MG63 (cell line): Measurements from ENCODE around the gene PLAAT2. TPM values are rescaled to one million over a fixed set of nuclear protein-coding genes. Genes with fewer than 3 reads are reported as not detected.
"Not testable (repeated sequence)": the region's sequence is repeated elsewhere in the genome, so short reads cannot be mapped to it uniquely, and the experiment has no call there.

ENCODE experiments used
- DNase-seq: peaks from one replicate; pipeline ENCODE4 v3.0.0-alpha.2; 2020
- H3K27me3 ChIP-seq: fragments of 250-450 bp; sonication (Bioruptor Pico); 2 replicates; pipeline ENCODE4 v1.5.1; 2020; ENCODE audit warnings: mild to moderate bottlenecking, moderate library complexity
- H3K36me3 ChIP-seq: fragments of 250-450 bp; sonication (Bioruptor Pico); 2 replicates; pipeline ENCODE4 v1.5.1; 2020; ENCODE audit warnings: mild to moderate bottlenecking, moderate library complexity
- H3K4me3 ChIP-seq: fragments of 250-450 bp; sonication (Bioruptor Pico); 2 replicates; pipeline ENCODE4 v1.5.1; 2020; ENCODE audit warnings: mild to moderate bottlenecking, moderate library complexity
- H3K9me3 ChIP-seq: fragments of 250-450 bp; sonication (Bioruptor Pico); 2 replicates; pipeline ENCODE4 v1.5.1; 2020; ENCODE audit warnings: mild to moderate bottlenecking, moderate library complexity
- total RNA-seq: library from RNA; depleted of rRNA; stranded (reverse); fragments of >200 nt; shearing (Covaris generic); gene quantifications from 2 replicates; pipeline ENCODE4 v1.2.3, GENCODE V29; 2014; ENCODE audit warnings: low replicate concordance

The PLAAT2 gene
- total RNA-seq, 1 experiment from 2014 or later: not detected

DNA sequence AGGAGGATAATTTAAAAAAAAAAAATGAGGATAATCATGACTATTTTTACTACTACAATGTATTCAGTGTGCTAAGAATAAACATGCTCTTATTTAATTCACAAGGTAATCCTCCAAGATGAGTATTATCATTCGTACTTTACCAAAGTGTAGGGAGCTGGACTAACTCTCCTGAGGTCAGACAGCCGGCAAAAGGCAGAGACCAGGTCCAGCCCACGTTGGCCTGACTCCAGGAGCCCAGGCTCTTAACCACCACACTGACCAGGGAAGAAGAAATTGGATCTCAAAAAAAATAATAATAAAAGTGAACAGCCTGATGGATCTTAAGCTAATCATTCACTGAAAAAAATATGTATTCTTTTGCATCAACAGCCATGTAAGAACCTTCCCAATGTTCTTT is 25.8 kb upstream of the PLAAT2 start:
- no peaks in the 10 kb centered on the region for H3K36me3 ChIP-seq

GRCh38 chr11:63586451-63587166 is 23.4 kb upstream of the PLAAT2 start:
- Histone ChIP-seq H3K9me3 (no peaks in the 10 kb centered on the region; the same call in 1 of the 2 replicates), H3K27me3 (no peaks in the 10 kb centered on the region)
- no peak for DNase-seq

More for the DNA sequence above, 25.8 kb upstream of the PLAAT2 start:
- Histone ChIP-seq H3K9me3 (no peaks in the 10 kb centered on the region), H3K4me3 (no peak overlapping the region), H3K27me3 (no peaks in the 10 kb centered on the region)
- no peak for DNase-seq

DNA sequence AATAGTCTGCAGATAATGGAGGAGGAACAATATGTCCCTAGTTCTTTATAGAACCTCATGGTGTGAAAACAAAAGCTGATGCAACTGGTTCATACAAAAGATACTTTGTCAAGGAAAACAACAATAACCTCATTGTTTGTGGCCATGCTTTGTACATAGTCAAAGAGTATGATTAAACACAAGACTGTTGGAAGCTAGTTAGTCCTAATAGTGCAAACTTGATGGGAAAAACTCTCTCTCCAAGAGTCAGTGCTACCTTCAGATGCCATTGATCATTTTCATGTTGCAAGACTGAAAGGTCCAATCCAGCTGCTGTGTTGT is 20.1 kb upstream of the PLAAT2 start:
- no peak for DNase-seq
- Histone ChIP-seq H3K4me3 (no peak overlapping the region), H3K27me3 (no peaks in the 10 kb centered on the region), H3K36me3 (no peaks in the 10 kb centered on the region), H3K9me3 (no peaks in the 10 kb centered on the region; the same call in none of the 2 replicates)

More at GRCh38 chr11:63586451-63587166, 23.4 kb upstream of the PLAAT2 start:
- H3K36me3 ChIP-seq: no peaks in the 10 kb centered on the region
- H3K4me3 ChIP-seq: no peak overlapping the region

GRCh38 chr11:63581224-63581623 is 18.0 kb upstream of the PLAAT2 start:
- DNase-seq, H3K27me3 ChIP-seq, H3K36me3 ChIP-seq, H3K4me3 ChIP-seq, H3K9me3 ChIP-seq: not testable (repeated sequence)

DNA sequence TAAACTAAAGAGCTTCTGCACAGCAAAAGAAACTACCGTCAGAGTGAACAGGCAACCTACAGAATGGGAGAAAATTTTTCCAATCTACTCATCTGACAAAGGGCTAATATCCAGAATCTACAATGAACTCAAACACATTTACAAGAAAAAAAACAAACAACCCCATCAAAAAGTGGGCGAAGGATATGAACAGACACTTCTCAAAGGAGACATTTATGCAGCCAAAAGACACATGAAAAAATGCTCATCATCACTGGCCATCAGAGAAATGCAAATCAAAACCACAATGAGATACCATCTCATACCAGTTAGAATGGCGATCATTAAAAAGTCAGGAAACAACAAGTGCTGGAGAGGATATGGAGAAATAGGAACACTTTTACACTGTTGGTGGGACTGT is 15.7 kb upstream of the PLAAT2 start:
- not testable (repeated sequence) for H3K4me3 ChIP-seq, H3K27me3 ChIP-seq, H3K36me3 ChIP-seq, DNase-seq, H3K9me3 ChIP-seq

DNA sequence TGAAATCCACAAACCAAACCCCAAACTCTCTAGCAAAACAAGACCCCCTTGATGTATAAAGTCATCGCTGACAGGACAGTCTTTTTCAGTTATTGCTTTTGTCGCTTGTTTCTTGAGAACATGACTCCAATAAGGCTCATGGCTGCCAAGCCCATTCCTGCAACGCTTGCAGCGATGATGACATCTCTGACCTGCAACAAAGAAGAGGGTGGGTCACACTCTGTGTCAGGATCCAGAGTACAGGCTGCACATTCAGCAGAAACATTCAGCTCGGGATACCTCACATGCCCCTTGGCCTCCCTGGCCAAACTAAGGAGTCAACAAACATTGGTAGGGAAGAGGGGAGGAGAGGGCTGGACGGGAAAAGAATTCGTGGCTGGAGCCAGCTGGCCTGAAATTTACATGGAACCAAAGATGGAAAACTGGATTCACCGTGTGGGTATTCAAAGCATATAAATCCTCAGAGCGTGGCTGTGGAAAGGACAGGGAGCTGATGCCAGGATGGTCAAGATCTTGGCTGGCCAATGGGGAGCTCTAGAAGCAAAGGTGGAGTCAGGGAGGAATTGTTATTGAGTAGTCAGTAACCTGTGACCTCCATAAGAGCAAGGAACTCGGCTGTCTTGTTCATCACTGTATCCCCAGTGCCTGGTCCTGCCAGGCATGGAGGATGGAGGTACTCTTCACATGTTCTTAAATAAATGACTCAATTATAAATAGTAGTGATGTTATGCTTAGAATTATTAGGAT is 11.8 kb upstream of the PLAAT2 start:
- no peaks in the 10 kb centered on the region for H3K27me3 ChIP-seq
- H3K36me3 ChIP-seq: no peaks in the 10 kb centered on the region; the same call in 1 of the 2 replicates
- peak; percentile 16 for DNase-seq
- peak overlapping the region; percentile 23 for H3K4me3 ChIP-seq
- no peaks in the 10 kb centered on the region; the same call in 1 of the 2 replicates for H3K9me3 ChIP-seq

DNA sequence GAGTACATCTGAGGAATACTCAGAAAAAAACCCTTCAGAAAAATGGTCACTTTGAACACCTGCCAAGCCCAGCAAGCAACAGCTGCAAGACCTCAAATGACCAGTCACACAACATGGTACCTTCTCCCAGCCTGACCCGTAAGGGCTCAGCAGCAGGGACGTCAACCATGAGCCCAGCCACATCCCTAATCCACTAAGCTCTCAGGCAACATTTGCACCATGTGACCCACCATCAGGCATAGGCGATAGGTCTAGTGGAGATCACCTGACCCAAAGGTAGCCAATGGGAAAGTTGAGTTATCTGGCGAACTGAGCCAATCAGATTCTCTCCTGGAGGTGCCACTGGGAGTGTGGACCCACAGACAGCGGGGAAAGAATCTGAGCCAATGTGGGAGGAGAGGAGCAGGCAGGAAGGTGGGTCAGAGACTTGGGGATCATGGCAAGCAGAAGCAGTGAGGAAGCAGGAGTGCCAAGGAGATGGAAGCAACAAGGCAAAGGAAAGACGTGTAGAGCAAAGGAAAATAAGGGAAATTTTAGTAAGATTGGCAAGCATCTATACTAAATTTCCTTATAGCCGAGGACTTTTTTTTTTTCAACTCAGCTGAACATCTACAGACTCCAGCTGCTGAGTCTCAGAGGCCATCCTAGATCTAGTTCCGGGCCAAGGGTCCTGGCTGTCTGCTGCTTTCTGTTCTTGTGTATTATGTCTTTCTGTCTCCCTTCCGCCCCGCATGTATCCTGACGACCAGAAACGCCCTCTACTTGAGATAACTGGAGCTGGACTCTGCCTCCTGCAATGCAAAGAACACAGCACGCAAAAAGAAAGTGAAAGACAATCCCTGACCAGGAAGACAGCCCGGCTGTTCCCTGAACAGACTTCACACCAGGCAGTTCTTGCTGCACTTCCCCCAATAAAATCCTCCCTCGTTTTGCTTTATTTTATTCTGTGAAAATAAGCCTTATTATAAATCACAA is 11.0 kb upstream of the PLAAT2 start:
- peak; percentile 68 for DNase-seq
- Histone ChIP-seq H3K36me3 (no peaks in the 10 kb centered on the region; the same call in 1 of the 2 replicates), H3K9me3 (no peaks in the 10 kb centered on the region), H3K27me3 (no peaks in the 10 kb centered on the region), H3K4me3 (peak overlapping the region; percentile 23)

DNA sequence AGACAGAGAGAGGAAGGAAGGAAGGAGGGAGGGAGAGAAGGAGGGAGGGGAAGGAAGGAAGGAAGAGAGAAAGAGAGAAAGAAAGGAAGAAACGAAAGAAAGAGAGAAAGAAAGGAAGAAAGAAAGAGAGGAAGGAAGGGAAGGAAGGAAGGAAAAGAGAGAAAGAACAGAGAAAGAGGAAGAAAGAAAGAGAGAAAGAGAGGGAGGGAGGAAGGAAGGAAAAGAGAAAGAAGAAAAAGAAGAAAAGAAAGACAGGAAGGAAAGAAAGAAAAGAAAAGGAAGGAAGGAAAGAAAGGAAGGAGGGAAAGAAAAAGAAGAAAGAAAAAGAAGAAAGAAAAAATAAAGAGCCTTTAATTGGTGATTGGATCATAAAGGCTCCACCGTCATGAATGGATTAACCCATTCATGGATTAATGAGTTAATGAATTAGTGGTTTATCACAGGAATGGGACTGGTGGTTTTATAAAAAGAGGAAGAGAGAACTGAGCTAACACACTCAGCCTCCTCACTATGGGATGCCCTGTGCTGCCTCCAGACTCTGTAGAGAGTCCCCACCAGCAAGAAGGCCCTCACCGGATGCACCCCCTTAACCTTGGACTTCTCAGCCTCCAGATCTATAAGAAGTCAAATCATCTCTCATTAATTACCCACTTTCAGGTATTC is 9.0 kb upstream of the PLAAT2 start:
- no peaks in the 10 kb centered on the region for H3K27me3 ChIP-seq
- no peaks in the 10 kb centered on the region; the same call in 1 of the 2 replicates for H3K36me3 ChIP-seq
- 0 out of 2 replicates have a peak, but pooled peaks cover 2% of the 10 kb centered on the region for H3K9me3 ChIP-seq
- no peak for DNase-seq
- H3K4me3 ChIP-seq: no peak overlapping the region

- no peaks in the 10 kb centered on the region; the same call in 1 of the 2 replicates for H3K36me3 ChIP-seq
- H3K4me3 ChIP-seq: no peak overlapping the region
- H3K27me3 ChIP-seq: no peaks in the 10 kb centered on the region
- no peak for DNase-seq
- 0 out of 2 replicates have a peak, but pooled peaks cover 2% of the 10 kb centered on the region for H3K9me3 ChIP-seq
Observed at GRCh38 chr11:63569570-63569969, 6.4 kb upstream of the PLAAT2 start.

DNA sequence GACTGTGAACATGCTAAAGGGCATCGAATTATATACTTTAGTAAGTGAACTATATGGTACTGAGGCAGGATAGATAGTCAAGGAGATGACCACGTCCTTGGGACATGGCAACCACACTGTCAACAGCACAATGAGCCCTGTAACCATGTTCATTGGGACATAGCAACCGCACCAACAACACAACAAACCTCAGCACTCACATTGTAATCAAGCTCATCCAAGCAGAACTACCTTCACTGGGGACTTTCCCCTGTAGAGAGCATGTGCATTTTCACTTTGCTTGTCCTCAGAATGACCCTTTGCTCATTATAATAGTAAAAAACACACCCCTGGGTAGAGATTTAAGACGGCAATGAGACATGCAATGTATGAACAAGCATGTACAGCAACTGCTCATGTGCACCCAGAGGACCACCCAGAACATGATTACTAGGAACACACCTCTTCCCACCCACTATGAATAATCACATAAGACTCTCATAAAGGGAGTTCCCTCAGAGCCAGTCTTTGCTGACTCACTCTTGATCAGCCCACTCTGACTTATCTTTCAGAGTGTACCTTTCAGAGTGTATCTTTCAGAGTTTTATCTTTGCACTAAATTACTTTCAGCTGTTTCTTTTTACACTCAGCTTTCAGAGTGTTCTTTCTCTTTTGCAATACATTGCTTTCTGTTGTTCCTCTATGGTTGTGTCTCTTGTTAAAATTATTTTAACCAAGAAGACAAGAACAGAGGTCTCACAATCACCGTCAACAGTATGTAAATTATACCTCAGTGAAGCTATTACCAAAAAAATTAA is 4.1 kb upstream of the PLAAT2 start:
- no peaks in the 10 kb centered on the region for H3K27me3 ChIP-seq
- peak; percentile 53 for DNase-seq
- H3K36me3 ChIP-seq: no peaks in the 10 kb centered on the region
- H3K4me3 ChIP-seq: no peak overlapping the region
- 0 out of 2 replicates have a peak, but pooled peaks cover 2% of the 10 kb centered on the region for H3K9me3 ChIP-seq

DNA sequence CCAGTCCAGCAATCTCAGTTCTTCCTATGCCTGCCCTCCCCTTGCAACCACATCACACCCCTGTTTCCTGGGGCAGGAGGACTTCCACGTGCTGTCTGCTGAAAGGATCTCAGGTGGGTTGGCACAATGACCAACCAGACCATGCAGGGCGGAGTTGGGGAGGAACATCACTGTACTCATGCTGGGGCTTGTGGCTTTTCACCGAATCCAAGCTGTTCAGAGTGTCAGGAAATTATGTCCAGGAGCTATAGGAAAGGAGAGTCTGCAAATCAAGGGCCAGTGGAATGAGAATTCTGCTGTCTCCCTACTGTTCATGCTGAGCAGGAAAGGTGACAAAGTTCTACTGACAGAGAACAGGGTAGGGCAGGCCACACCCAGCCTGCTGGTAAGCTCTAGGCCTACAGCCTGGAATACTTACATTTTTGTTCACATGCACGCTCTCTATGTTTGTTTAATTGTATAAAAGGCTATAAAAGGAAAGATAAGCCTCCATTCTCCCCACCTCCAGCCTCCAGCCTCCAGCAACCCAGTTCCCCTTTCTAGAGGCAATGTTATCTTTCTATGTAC is 1.7 kb upstream of the PLAAT2 start:
- 0 out of 2 replicates have a peak, but pooled peaks cover 2% of the 10 kb centered on the region for H3K9me3 ChIP-seq
- no peaks in the 10 kb centered on the region for H3K36me3 ChIP-seq
- DNase-seq: peak; percentile 41
- no peak overlapping the region for H3K4me3 ChIP-seq
- H3K27me3 ChIP-seq: no peaks in the 10 kb centered on the region

DNA sequence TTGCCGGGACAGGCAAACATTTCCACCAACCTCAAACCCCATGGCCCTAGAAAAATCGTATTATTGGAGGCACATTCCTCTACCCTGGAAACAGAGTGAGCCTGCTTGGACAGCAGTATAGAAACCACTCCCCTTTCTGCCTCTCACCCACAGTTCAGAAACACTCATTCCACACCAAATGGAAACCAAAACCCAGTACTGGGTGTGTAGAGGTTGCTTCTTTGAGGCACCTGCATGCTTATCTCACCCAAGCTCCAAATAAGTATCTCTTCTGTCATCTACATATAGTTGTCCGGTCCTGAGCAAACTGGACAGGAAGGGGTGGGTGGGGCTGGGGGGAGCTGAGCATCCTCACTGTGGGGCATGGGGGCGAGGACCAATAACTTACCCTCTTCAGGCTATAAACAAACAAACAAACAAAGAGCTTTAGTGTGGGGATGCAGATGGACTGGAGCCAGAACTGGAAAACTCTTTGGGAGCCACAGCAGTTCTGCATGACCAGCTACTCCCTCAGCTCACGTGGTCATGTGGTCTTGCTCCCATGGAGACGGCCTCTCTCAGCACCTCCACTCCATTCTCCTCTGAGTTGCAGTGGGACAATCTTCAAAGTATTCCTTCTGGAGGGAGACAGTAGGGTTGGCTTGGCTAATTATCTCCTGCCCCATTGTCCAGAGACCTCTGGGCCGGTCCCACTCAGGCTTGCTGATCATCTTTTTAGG is 1.0 kb upstream of the PLAAT2 start:
- no peaks in the 10 kb centered on the region for H3K27me3 ChIP-seq
- 0 out of 2 replicates have a peak, but pooled peaks cover 2% of the 10 kb centered on the region for H3K9me3 ChIP-seq
- no peak for DNase-seq
- no peak overlapping the region for H3K4me3 ChIP-seq
- no peaks in the 10 kb centered on the region for H3K36me3 ChIP-seq

DNA sequence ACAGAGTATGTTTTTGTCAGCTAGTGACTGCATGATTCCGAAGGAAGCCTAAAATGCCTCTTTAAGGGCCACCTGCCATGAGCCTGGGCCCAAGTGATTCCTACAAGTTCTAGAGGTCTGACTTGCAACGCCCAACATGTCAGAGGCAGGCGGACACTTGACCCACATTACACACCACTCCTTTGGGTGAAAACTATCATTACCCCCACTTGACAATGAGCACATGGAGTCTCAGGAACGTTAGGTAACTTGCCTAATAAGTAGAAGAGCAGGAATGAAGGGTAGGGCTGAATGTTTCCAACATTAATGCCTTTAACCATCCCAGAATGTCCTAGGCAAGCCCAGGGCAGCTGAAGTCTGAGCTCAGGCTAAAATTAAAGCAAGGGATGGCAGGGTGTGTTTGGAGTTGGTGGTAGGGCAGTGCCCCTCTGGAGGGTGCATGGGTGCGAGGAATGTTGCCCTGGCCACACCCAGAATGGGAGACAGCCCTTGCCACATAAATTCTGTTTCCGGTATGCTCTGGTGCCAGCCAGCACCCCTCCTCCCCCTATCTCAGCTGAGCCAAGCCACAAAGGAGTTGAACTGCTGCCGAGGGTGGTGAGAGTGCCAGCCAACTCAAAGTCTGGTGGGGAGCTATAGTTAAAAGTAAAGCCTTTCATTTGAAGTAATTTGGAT is 2.5 kb downstream of the PLAAT2 start:
- no peaks in the 10 kb centered on the region for H3K36me3 ChIP-seq
- H3K4me3 ChIP-seq: no peak overlapping the region
- peak; percentile 76 for DNase-seq
- no peaks in the 10 kb centered on the region for H3K9me3 ChIP-seq
- H3K27me3 ChIP-seq: no peaks in the 10 kb centered on the region

- H3K4me3 ChIP-seq: no peak overlapping the region
- H3K36me3 ChIP-seq: no peaks in the 10 kb centered on the region
- no peak for DNase-seq
- H3K27me3 ChIP-seq: no peaks in the 10 kb centered on the region
- H3K9me3 ChIP-seq: no peaks in the 10 kb centered on the region
Observed at GRCh38 chr11:63558459-63559157, 4.6 kb downstream of the PLAAT2 start.
